ENCODE measurements around the gene TMEM200C. TPM values are rescaled to one million over a fixed set of nuclear protein-coding genes. Genes with fewer than 3 reads are reported as not detected.

Gene TMEM200C
- polyA plus RNA-seq, 3 donors = not detected

- Histone ChIP-seq H4K20me1 (ENCODE audit: insufficient read depth, low read length) (no peaks in the 10 kb centered on the region), H3K27me3 (ENCODE audit: control insufficient read depth in 2 of 2, insufficient read depth in 2 of 2, low read length in 2 of 2) (no peaks in the 10 kb centered on the region), H3K4me2 (replicated peaks; ENCODE audit: extremely low read depth, low read length, poor library complexity, severe bottlenecking) (no peak overlapping the region), H2AFZ (ENCODE audit: insufficient read depth, low read depth, low read length, poor library complexity, severe bottlenecking) (no peak overlapping the region), H3K79me2 (ENCODE audit: insufficient read depth, low read length) (no peaks in the 10 kb centered on the region), H3K27ac (ENCODE audit: low read depth in 1 of 2, low read length in 2 of 2) (no peak overlapping the region), H3K9me3 (replicated peaks in 1 of 2; ENCODE audit: control insufficient read depth in 1 of 2, insufficient read depth in 1 of 2, low read length in 2 of 2) (no peaks in the 10 kb centered on the region), H3K4me3 (replicated peaks in 1 of 3; ENCODE audit: low read depth in 2 of 3, low read length in 3 of 3) (no peak overlapping the region), H3K36me3 (replicated peaks in 1 of 2; ENCODE audit: control insufficient read depth in 1 of 2, insufficient read depth in 2 of 2, low read length in 2 of 2) (no peaks in the 10 kb centered on the region), H3K9ac (ENCODE audit: insufficient read depth, low read length, poor library complexity, severe bottlenecking) (no peak overlapping the region), H3K4me1 (ENCODE audit: control insufficient read depth in 1 of 2, insufficient read depth in 2 of 2, low read length in 2 of 2) (no peaks in the 10 kb centered on the region)
- TF ChIP-seq CTCF (IDR thresholded peaks at IDR 0.05) = no peak
- intact Hi-C loops (cut with micrococcal nuclease) = no loop called here
- H3K27ac Mint-ChIP-seq = peak overlapping the region in 1 of 7 donors; percentile 15
- peaks cover 5 to 14% (median 8%) of the 10 kb centered on the region in 3 donors for H3K27me3 Mint-ChIP-seq (ENCODE audit: low read depth in 3 of 3)
- no peaks in the 10 kb centered on the region for H3K4me1 Mint-ChIP-seq
- H3K36me3 Mint-ChIP-seq = no peaks in the 10 kb centered on the region
- 37% methylated on average over 5 of the region's 5 CpGs for WGBS (ENCODE audit: insufficient coverage)
- H3K4me3 Mint-ChIP-seq = no peak overlapping the region
- peaks cover 0 to 3% (median 0%) of the 10 kb centered on the region in 7 donors for H3K9me3 Mint-ChIP-seq
- no peak for DNase-seq
Observed at GRCh38 chr18:5943514-5943913, 48.2 kb upstream of the TMEM200C start.

GRCh38 chr18:5942591-5942990 lies 47.3 kb upstream of the TMEM200C start:
- Histone ChIP-seq H3K4me1 (ENCODE audit: control insufficient read depth in 1 of 2, insufficient read depth in 2 of 2, low read length in 2 of 2) (no peaks in the 10 kb centered on the region), H3K27ac (ENCODE audit: low read depth in 1 of 2, low read length in 2 of 2) (no peak overlapping the region), H2AFZ (ENCODE audit: insufficient read depth, low read depth, low read length, poor library complexity, severe bottlenecking) (no peak overlapping the region), H4K20me1 (ENCODE audit: insufficient read depth, low read length) (no peaks in the 10 kb centered on the region), H3K9me3 (replicated peaks in 1 of 2; ENCODE audit: control insufficient read depth in 1 of 2, insufficient read depth in 1 of 2, low read length in 2 of 2) (no peaks in the 10 kb centered on the region), H3K9ac (ENCODE audit: insufficient read depth, low read length, poor library complexity, severe bottlenecking) (no peak overlapping the region), H3K27me3 (ENCODE audit: control insufficient read depth in 2 of 2, insufficient read depth in 2 of 2, low read length in 2 of 2) (no peaks in the 10 kb centered on the region), H3K4me2 (replicated peaks; ENCODE audit: extremely low read depth, low read length, poor library complexity, severe bottlenecking) (no peak overlapping the region), H3K79me2 (ENCODE audit: insufficient read depth, low read length) (no peaks in the 10 kb centered on the region), H3K36me3 (replicated peaks in 1 of 2; ENCODE audit: control insufficient read depth in 1 of 2, insufficient read depth in 2 of 2, low read length in 2 of 2) (no peaks in the 10 kb centered on the region), H3K4me3 (replicated peaks in 1 of 3; ENCODE audit: low read depth in 2 of 3, low read length in 3 of 3) (no peak overlapping the region)
- intact Hi-C loops (cut with micrococcal nuclease) = no loop called here
- TF ChIP-seq CTCF (IDR thresholded peaks at IDR 0.05) = no peak
- Mint-ChIP-seq H3K4me3 (no peak overlapping the region), H3K27me3 (ENCODE audit: low read depth in 3 of 3) (peaks cover 5 to 14% (median 9%) of the 10 kb centered on the region in 3 donors), H3K9me3 (peaks cover 0 to 3% (median 1%) of the 10 kb centered on the region in 7 donors), H3K36me3 (no peaks in the 10 kb centered on the region), H3K4me1 (no peaks in the 10 kb centered on the region), H3K27ac (no peak overlapping the region)
- 41% methylated on average over 6 of the region's 6 CpGs for WGBS (ENCODE audit: insufficient coverage)
- DNase-seq = no peak

Measured in CD14-positive monocyte (primary cell).